OCI-M2 (cell line): ENCODE results near the gene BRIP1.

Source experiments
- DNase-seq: peaks from one replicate; lab custom pipeline; 2025; ENCODE audit not compliant: unreplicated experiment; lab: John Stamatoyannopoulos, UW

Gene BRIP1

DNA sequence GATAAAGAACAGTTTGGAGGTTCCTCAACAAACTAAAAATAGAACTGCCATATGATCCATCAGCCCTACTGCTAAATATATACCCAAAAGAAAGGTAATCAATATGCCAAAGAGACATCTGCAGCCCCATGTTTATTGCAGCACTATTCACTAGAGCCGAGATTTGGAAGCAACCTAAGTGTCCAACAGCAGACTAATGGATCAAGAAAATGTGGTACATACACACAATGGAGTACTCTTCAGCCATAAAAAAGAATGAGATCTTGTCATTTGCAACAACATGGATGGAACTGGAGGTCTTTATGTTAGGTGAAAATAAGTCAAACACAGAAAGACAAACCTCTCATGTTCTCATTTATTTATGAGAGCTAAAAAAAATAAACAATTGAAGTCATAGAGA, 223.5 kb downstream of the BRIP1 start:
- no peak for DNase-seq

DNA sequence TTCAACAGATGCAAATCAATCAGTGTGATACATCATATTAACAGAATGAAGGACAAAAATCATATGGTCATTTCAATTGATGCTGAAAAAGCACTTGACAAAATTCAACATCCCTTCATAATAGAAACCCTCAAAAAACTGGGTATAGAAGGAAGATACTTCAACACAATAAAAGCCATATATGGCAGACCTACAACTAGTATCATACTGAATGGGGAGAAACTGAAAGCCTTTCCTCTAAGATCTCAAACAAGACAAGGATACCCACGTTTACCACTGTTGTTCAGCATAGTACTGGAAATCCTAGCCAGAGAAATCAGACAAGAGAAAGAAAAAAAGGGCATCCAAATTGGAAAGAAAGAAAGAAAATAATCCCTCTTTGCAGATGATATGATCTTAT, 225.2 kb downstream of the BRIP1 start:
- DNase-seq = no peak

DNA sequence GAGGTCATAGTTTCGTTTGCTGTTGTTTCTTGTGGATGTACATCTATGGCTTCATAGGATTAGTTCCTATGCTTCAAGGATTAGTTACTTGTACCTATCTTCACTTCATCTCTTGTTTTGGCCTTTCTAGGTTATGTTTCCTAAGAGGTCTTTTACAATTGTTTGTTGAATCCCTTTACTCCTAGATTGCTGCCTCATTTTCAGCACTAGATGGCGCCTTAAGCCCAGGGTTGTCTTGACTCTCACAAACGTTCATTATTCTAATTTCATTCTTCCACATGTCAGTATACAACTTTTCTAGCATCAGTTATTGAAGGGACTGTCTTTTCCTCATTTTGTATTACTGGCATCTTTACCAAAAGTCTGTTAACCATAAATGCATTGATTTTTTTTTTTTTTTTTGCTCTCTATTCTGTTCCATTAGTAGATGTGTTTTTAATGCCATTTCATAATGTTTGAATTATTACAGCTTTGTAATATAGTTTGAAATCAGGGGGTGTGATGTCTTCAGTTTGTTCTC, 227.4 kb downstream of the BRIP1 start:
- no peak for DNase-seq

DNA sequence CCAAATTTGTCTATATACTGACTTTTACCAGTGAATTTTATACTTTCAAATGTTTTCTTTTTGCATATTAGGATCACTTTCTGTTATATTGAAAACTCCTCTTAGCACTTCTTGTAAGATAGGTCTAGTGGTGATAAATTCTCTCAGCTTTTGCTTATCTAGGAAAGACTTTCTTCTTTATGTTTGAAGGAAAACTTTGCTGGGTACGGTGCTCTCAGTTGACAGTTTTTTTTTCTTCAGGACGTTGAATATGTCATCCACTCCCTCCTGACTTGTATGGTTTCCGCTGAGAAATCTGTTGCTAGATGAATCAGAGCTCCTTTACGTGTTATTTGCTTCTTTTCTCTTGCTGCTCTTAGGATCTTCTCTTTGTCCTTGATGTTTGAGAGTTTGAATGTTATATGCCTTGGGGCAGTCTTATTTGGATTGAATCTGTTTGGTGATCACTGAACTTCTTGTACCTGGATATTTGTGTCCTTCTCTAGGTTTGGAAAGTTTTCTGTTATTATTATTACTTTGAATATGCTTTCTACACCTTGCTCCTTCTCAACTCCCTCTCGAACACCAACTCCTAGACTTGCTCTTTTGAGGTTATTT, 228.3 kb downstream of the BRIP1 start:
- DNase-seq = no peak

DNA sequence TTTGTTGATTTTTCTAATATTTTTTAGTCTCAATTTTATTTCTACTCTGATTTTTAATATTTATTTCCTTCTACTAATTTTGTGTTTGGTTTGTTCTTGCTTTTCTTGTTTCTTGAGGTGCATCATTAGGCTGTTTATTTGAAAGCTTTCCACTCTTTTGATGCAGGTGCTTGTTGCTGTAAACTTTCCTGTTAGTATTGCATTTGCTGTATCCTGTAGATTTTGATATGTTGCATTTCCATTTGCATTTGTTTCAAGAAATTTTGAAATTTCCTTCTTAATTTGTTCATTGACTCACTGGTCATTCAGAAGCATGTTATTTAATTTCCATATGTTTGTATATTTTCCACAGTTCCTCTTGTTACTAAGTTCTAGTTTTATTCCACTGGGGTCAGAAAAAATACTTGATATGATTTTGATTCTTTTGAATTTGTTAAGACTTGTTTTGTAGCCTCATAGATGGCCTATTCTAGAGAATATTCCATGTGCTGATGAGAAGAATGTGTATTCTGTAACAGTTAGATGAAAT, 229.3 kb downstream of the BRIP1 start:
- no peak for DNase-seq

DNA sequence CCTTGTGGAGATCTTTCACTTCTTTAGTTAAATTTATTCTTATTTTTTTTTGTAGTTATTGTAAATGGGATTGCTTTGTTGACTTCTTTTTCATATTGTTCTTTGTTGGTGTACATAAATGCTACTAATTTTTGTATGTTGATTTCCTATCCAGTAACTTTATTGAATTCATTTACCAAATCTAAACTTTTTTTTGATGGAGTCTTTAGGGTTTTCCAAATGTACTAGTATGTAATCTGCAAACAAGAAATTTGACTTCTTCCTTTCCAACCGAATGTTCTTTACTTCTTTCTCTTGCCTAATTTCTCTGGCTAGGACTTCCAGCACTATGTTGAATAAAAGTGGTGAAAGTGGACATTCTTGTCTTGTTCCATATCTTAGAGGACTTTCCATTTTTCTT, 230.5 kb downstream of the BRIP1 start:
- DNase-seq = no peak

DNA sequence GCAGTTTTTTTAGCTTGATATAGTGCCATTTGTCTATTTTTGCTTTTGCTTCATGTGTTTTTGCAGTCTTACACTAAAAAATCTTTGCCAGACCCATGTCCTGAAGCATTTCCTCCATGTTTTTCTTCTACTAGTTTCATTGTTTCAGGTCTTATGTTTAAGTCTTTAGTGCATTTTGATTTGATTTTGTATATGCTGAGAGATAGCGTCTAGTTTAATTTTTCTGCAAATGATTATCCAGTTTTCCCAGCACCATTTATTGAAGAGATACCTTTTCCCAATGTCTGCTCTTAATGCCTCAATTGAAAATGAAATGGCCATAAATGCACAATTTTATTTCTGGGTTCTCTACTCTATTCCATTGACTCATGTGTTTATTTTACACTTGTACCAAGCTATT, 231.5 kb downstream of the BRIP1 start:
- DNase-seq = no peak
